Measurements from ENCODE around the gene NADK. TPM values are rescaled to one million over a fixed set of nuclear protein-coding genes. Genes with fewer than 3 reads are reported as not detected.
"Not testable (repeated sequence)": the region's sequence is repeated elsewhere in the genome, so short reads cannot be mapped to it uniquely, and the experiment has no call there.

NADK gene
- total RNA-seq, 1 donor from 2014 or later, result 84.6 TPM

DNA sequence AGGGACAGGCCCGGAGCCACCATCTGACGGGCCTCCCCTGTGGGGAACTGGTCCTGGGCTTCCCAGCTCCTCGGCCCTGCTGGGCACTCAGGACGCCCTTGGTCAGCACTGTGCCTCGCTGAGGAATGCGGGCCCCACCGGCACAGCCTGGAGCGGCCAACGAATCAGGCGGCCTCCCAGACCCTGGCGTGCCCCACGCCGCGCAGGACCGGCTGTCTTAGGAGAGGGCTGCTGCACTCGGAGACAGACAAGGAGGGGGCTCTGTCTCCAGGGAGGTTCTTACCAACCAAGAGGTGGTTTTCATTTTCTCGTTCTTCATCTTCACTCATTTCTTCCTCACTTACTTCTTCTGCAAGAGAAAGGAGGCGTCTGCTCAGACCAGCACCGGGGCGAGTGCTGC is 70.4 kb downstream of the NADK start:
- intact Hi-C loops (cut with micrococcal nuclease), result not testable (repeated sequence)

DNA sequence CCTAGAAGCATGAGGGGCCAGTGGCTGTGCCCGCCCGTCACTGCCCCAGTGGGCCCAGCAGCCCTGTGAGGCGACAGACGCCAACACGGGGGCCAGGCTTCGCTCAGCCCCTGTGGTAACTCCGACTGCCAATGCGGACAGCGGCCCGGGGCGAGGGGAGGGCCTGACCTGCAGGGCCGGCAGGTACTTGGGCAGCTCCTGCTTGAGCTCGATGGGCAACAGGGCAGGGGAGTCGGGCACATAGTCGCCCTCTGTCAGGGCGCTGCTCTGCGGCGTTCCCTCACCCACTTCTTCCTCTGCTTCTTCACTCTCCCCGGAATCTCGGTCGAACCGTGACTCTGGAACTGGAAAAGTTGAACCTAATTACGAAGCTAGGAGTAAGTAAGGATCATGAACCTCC is 71.0 kb downstream of the NADK start:
- intact Hi-C loops (cut with micrococcal nuclease), result not testable (repeated sequence)

GRCh38 chr1:1705623-1706022 is 72.6 kb downstream of the NADK start:
- intact Hi-C loops (cut with micrococcal nuclease), result not testable (repeated sequence)

DNA sequence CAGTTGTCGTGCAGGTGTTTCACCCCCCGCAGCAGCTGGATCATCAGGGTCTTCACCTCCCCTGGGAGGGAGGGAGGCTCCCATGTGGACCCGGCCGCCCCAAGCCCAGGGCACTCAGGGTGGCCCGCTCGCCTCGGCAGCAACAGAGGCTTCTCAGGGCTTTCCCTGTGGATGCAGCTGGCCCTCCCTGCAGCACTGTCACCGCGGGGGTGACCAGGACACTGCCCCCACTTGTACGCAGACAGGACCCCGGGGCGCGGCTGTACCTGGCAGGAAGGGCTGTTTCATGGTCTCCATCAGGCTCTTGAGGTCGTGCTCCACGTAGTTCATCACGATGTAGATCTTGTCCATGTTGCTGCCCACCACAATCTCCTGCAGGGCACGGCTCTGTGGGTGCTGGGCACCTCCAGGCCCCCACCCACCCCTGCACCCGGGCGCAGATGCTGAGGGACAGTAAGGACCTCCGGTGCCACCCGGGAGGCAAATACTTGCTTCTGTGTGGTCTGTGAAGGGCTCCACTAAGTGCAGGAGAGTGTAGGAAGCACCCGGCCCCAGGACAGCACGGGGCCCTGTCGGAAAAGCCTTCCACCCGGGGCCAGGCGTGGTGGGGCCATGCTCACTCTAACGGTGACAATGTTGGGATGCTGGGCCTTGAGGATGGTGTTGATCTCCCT is 73.8 kb downstream of the NADK start:
- intact Hi-C loops (cut with micrococcal nuclease), result not testable (repeated sequence)

GRCh38 chr1:1703796-1704195 is 74.5 kb downstream of the NADK start:
- intact Hi-C loops (cut with micrococcal nuclease), result no loop called here

DNA sequence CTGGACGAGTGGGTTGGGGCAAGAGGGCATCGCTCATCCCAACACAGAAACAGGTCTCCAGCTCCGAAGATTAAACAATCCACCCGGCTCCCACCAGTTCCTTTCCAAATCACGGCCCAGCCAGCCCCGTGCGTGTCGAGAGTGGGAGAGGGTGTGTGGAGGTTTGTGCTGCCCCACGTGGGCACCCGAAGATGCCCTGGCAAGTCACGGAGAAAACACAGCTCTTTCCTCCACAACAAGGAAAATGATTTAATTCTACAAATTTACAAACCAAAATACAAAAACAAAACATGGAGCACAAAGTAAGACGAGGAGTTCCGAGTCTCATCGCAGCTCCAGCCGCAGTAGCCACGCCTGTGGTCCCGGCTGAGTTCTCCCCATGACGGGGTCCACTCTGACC is 75.8 kb downstream of the NADK start:
- intact Hi-C loops (cut with micrococcal nuclease), result not testable (repeated sequence)

Other genes with a start within 250 kb of the NADK start
- 1.0 and 1.1 TPM in 2 replicates for gene TMEM240, start 237.8 kb downstream of the NADK start, total RNA-seq
- gene SSU72, start 203.6 kb downstream of the NADK start, total RNA-seq, result 137 TPM in 2 replicates
- gene FNDC10, start 178.3 kb downstream of the NADK start, total RNA-seq, result 8.8 and 9.0 TPM in 2 replicates
- 27.8 and 31.4 TPM in 2 replicates for gene MIB2, start 163.0 kb downstream of the NADK start, total RNA-seq
- 0.82 and 2.5 TPM in 2 replicates for gene MMP23B, start 146.3 kb downstream of the NADK start, total RNA-seq
- gene CDK11B, start 119.5 kb downstream of the NADK start, total RNA-seq, result 34.9 and 35.6 TPM in 2 replicates
- 53.6 and 54.4 TPM in 2 replicates for gene SLC35E2B, start 85.7 kb downstream of the NADK start, total RNA-seq
- 85.3 and 88.8 TPM in 2 replicates for gene CDK11A, start 54.1 kb downstream of the NADK start, total RNA-seq
- 383 and 387 TPM in 2 replicates for gene GNB1, start 112.6 kb upstream of the NADK start, total RNA-seq
- 0.11 and 0.48 TPM in 2 replicates for gene CALML6, start 136.8 kb upstream of the NADK start, total RNA-seq
- gene TMEM52, start 140.8 kb upstream of the NADK start, total RNA-seq, result 0.23 TPM in 1 of 2 replicates, not detected in the other
- gene CFAP74, start 225.3 kb upstream of the NADK start, total RNA-seq, result not detected in 2 replicates
- gene GABRD, start 240.9 kb upstream of the NADK start, total RNA-seq, result 0.18 TPM in 1 of 2 replicates, not detected in the other